NCI-H82 treated with DMSO at 0.1 percent for 48 hours (cell line): ENCODE measurements around the gene KCNA10.
A peak's percentile ranks its signal among the peaks of the same experiment; 100 is the strongest.

Source experiments
- DNase-seq: peaks from one replicate; lab custom pipeline; 2025; ENCODE audit not compliant: unreplicated experiment; lab: John Stamatoyannopoulos, UW

The KCNA10 gene

DNA sequence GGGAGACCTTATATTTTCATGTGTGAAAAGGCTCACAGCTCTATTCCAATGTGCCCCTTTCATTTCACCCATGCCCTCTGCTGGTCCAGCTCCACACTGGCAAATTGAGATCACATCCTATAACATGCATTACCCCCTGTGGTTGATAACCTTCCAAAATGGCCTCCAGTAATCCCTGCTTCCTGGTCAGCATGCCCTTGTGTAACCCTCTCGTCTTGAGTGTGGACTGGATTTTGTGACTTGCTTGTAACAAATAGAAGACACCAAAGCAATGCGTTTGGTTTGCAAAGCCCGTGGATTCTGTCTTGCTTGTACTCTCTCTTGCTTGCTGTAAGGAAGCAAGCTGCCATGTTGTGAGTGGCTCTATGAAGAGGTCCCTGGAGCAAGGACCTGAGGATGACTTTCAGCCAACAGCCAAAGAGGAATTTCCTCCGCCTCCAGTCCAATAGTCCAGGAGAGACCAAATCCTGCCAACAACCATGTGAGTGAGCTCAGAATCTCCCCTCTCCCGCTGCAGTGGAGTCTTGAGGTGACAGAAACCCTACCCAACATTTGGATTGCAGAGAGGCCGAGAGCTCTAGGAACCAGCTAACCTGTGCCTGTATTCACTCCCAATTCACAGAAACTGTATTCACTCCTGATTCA, 17.4 kb downstream of the KCNA10 start:
- DNase-seq, result no peak

DNA sequence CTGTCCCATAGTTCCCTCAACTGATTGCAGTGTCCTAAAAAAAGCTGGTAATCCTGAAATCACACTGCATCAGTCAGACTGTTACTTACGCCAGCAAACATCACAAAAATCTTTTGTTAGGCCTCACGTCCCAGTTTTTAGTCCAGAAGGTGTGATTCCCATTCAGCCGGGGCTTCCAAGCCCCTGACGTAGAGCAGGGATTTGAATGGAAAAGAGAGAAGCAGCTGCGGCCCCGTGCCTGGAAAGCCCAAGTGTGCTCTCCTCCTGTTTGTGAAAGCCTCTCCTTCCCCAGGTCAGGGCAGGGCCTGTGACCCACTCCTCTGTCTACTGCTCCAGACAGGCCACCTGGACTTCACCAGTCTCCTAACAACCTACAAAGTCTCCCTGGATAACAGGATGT, 20.7 kb downstream of the KCNA10 start:
- DNase-seq, result no peak

DNA sequence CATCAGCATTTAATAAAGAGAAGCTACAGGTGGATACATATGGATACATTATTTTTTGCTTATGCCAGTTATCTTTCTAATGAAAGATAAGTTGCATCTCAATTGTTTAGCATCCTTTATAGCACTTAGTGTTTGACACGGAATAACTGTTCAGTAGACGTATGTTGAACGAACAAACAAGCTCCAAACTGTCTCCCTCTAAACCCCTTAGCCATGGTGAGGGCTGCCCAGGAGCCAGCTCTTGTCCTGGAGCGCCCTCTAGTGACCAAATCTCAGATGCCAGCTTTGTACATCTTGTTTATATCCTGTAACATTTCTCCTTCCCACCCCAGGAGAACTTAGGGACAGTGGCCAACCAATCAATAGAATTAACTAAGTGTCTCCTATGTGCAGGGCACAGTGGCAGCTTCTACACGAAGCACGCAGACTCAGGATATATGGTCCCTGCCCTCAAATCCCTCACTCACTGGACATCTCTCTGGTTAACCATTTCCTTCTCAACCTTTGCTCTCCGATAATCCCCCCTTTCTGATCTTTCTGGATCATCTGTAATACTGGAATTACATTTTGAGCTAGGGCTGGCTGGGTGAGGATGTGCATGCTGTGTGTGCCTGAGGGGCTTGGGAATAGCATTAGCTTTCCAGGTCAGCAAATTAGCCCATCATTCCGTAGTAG, 22.9 kb downstream of the KCNA10 start:
- peak; percentile 73 for DNase-seq

DNA sequence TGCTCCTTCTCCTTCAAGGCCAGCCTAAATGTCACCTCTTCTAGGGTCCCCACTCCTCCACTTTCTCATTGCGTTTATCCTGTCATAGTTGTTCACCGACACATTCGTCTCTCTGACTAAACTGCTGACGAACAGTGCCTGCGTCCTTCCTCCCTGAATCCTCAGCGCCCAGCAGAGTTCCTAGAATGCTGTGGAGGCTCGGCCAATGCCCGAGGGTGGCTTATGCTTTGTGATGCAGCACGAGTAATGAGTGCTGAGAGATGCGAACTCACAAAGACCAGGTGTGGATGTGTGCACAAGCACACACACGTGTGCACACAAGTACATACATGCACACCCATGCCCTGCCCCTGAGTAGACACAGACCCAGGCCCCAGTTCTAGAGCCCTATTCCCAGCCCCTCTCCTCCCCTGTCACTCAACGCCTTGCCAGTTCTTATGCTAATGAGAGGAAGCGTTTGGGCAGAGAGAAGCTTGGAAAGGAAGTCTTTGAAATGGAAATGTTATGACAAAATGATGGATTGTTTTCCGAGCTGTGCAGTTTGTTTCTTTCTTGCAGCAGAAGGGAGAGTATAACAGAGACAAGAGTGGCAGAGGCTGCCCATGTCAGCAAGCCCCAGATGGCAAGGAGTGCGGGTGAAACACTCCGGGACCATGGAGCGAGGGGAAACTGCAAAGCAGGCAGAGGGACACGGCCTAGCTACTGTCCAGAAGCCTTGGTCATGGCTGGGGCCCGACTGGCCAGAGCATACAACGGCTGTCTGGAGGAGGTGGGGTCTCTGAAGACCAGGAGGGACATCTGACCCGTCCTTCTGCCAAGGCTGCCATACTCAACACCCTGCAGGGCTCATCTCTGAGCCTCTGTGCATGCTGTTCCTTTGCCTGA, 24.2 kb downstream of the KCNA10 start:
- DNase-seq, result no peak

DNA sequence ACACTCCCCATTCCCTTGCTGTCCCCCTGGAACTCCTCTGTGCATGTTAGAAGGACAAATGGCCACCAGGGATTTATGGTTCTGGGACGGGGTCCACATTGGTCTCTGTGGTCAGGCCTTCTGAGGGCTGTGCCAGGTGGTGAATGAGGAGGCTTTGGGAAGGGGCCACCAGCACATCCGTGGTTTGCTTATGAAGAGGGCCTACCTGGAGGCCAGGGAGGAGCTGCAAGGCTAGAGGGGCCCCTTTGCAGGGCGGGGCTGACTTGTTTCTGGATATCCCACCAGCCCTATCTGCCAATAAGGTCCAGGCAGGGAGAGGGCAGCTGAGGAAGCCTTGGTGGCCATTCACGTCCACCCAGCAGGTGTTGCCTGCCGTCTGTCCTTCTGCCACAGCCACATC, 24.9 kb downstream of the KCNA10 start:
- DNase-seq, result no peak

DNA sequence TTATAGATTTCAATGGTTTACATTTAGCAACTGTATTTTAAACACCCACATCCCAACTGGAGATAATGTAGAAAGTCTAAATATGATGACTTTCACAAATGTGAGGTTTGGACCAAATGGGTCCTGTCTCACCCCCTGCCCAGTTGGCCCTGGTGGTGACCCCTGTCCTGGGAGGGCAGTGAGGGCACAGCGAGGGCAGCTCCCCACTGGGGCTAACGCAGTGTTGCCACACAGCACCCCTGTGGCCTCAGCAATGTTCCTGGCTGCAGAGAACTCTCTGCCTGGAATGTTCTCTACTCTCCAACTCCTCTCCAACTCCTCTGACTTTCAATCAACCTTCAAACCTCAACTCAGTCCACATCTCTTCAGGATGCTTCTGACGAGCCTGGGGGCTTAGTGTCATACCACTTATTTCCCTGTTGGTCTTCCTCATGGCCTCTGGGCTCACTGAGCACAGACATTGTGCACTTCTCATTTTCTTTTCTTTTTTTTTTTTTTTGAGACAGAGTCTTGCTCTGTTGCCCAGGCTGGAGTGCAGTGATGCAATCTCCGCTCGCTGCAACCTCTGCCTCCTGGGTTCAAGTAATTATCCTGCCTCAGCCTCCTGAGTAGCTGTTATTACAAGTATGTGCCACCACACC, 25.8 kb downstream of the KCNA10 start:
- DNase-seq, result no peak

DNA sequence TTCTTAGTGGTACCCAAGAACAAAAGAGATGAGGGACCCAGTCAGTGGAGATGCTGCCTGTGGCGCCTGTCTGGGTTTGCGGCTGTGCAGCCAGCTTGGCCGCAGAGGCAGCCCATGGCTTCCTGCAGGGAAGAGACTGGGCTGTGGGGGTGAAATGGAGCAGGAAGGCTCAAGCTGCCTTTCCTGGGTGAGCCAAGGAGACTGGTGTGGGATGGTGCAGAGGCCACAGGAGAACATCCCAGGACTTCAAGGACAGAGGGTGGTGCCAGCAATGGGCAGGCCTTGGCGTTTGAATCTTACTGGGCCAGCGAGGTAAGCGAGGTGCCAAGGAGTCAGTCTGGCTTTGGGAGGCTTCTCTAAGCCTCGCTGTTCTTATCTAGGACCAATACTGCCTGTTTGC, 26.4 kb downstream of the KCNA10 start:
- DNase-seq, result no peak

DNA sequence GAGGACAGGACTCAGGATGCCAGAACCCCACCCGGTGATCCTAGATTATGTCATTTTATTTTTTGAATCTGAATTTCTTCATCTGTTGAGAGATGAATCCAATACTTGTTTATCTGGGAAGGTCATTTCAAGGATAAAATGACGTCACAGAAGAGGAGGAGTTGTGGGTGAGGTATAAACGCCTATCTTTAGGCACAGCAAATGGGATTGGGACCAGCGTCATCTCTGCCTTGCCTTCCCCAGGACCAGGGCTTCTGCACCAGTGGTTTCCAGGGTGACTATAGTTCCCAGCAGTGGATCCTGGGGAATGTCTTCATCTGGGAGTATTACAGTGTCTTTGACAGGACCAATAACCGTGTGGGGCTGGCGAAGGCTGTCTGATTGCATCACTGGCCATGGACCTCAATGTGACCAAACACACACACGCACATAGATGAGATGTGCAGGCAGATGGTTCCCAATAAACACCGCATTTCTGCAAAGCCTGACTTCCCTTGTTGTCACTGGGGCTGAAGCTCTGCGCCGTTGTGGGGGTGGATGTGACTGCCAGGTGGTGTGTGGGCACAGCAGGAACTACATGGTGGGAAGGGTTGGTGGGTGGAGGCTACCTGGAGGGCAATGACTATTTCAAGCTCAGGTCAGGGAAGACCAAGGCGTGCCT, 28.1 kb downstream of the KCNA10 start:
- no peak for DNase-seq

DNA sequence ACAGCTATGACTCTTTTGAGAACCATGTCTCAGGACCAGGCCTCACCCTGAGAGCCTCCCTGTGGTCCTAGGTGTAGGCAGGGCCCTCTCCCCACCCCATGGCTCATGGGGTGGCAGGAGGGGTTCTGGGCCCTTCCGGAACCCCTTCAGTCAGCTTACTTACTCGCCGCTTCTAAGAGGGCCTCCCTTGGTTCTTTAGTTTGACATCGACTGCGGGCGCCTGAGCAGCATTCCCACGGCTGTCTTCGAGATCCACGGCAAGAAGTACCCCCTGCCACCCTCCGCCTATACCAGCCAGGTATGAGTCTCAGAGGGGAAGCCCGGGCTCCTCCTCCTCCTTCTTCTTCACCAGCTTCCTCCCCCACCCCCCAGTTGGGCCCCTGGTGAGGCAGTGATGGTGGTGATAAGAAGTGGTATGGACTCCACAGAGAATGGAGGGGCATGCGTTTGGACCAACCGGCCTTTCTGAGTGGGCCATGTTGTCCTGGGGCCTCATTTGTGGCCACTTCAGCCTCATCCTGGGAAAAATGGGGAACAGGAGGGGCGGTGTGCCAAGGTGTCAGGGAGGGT, 28.9 kb downstream of the KCNA10 start:
- no peak for DNase-seq

DNA sequence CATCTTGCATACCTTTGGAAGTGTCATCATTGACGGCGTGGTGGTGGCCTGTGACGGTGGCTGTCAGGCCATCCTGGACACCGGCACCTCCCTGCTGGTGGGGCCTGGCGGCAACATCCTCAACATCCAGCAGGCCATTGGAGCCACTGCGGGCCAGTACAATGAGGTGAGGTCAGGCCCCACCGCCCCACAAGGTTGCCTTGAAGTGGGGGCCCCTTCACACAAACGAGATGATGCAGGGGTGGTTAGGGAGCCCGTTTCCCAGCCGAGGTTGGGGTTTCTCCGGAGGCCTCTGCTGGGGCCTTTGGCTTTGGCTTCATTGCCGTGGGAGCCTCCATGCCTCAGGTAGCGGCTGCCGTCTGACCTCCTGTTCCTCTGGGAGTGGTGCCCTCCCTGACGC, 29.6 kb downstream of the KCNA10 start:
- DNase-seq, result no peak

DNA sequence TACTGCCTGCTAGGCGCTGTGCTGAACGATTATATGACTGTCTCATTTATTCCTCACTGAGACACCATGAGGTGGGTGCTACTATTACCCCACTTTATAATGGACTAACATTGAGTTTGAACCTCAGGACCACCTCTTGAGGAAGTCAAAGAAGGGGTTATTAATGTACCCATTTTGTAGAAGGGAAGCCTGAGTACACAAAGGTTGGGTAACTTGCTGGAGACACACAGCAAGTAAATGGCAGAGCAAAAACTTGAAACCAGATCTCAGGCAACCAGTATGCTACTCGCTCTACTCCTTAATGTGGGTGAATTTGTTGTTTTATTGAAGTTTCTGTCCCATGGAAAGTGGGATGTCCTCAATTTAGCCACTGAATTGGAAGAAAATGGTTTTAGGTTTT, 30.1 kb downstream of the KCNA10 start:
- no peak for DNase-seq

DNA sequence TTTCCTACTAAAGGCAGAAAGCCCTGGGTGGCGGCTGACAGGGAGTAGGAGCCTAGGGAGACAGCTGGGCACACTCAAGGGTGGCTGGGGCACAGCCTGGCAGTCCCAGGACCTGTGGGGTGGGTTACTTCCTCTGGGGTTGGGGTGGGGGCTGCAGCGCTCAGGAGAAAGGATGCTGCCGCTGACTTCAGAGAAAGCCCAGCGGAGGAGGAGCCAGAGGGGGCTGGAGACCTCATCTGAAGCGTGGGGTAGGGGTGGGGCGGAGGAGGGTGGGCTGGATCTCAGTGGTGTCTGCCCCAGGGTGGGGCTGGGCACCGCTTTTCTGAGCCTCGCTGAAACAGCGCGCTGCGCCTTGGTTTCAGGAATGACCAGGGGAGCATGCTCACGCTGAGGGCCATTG, 30.8 kb downstream of the KCNA10 start:
- no peak for DNase-seq

DNA sequence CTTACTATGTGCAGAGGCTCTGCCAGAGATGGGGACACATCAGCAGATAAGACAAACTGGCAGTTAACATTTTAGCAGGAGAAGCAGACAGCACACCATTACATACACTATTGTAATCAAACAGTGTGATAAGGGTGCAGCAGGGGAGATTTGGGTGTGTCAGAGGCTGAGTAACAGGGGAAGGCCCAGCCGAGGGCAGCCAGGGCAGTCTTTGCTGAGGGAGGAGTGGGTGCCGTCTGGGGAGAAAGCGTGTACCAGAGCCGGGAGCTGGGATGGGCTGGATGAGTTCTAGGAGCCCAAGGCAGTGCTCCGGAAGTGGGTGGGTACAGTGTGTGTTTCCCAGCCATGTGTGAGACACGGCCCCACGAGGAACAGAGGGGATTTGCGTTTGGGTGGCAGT, 31.2 kb downstream of the KCNA10 start:
- DNase-seq, result no peak

DNA sequence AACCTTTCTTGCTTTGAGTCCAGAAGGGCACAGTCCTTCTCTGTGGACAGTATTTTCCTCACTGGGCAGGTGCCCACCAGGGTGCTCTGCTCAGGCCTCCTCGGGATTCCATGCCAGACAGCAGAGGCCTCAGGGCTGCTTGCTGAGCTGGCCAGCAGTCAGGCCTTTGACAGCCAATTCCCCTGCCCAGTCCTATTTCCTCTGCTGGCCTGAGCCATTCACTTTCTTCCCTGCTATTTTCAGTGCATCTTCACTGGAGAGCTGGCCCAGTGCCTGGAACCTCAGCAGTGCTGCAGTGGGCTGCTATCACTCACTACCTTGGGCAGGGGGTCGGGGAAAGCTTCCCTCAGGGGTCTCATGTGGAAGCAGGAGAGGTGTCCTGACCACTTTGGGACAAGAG, 33.2 kb downstream of the KCNA10 start:
- no peak for DNase-seq

DNA sequence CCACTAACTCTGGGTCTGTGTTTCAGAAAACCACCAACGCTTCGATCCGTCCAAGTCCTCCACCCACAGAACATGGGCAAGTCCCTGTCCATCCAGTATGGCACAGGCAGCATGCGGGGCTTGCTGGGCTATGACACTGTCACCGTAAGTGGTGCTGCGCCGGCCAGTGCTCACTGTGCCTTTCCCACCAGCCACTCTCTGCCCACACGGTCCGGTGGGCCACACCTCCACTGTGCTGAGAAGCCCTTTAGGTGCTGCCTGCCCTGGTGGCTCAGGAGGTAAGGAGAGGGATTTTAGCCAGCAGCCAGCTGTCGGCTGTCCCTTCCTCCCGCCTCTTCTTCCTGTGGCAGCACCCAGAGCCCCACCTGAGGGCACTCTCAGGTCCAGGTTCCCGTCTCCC, 34.2 kb downstream of the KCNA10 start:
- DNase-seq, result no peak

DNA sequence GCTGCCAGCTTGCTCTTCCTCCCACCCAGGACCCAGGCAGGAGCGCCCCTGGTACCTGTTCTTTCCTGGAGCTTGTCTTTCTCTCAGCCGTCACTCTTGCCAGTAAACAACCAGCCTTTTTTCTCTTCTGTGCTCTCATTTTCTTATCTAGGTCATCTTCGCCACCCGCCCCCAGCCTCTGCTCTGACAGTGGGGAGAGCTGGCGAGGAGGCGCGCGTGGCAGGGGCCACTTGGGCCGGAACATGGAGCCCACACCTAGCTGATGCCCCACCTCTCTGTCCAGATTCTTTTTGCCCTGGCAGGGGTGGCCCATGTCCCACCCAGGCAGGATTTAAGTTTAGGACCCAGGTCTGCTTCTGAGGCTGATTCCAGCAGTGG, 35.7 kb downstream of the KCNA10 start:
- DNase-seq, result no peak

DNA sequence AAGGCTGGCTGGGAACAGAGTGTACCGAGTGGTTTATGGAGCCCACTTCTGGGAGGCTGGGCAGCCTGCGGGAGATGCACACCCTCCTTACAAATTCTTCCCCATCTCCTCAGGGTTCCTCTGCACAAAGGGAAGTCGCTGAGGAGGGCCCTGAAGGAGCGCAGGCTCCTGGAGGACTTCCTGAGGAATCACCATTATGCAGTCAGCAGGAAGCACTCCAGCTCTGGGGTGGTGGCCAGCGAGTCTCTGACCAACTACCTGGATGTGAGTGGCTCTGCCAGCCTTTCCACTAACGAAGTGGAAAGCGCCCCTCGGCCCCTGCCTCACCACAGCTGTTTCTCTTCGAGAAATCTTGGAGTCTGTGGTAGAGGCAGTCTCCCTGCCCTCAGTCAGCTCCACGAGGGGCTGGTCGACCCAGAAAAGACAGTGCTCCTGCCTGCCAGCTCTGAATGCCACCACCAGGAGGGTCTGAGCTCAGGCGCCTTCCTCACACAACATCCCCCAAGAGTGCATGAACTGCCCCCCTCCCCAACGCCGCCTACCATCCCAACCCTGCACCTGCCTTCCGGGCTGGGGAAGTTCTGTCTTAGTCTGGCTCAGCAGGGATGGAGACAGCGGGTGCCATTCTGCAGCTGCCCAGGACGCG, 36.2 kb downstream of the KCNA10 start:
- DNase-seq, result no peak

DNA sequence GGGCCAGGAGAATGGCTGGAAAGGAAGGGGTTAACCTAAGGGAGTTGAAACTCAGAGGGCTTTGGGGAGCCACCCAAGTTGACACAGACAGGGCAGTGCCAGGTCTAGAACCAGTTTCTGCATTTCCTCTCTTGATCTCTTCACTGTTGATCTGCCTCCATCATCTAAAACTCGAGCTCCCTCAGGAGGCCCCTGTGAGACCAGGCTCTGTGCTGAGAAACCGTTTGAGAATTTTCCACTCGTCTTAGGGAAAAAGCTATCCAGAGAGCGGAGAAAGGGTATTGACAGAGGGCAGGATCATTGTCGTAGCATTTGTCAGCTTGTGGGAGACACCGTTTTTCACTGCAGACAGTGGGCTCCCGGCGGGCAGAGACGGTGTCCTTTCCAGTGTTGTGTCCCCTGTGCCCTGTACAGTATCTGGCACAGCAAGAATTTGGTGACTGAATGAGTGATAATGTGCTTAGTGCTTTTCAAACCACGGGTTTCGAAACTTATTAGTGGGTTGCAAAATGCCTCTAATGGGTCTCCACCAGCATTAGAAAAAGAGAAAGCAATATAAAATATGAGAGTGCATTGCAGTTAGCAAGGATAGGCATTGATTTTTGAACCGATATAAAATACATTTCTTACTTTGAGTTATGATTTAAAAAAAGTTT, 36.9 kb downstream of the KCNA10 start:
- no peak for DNase-seq

DNA sequence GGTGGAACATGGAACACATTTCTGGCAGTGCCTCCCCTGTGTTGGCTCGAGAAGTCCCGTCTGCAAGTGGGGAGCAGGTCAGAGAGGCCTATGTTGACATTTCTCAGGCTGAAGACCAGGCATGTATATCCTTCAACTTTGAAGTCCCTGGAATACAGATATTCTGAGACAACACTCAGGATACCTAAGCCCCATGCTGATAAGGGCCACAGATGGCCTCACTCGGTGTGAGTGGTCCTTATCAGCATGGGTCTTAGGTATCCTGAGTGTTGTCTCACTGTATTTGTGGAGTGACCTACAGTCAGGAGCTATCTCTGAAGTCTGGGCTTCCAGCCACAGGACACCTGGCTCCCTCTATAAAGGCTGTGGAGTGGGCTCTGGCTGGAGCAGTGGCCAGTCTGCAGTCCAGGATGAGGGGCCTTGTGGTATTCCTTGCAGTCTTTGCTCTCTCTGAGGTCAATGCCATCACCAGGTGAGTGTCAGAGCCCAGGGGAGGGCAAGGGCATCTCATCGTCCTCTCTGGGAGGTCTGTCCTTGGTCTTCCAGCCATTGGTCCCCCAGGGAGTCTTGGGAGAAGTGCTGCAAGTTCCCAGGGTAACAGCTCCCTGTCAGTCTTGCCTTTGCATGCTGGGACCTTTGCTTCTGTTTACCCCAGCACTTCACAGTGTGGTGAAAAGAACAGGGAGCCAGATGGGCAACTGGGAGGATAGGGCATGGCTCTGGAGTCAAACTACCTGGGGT, 38.4 kb downstream of the KCNA10 start:
- no peak for DNase-seq
